ENCODE measurements around the gene CD63. TPM values are rescaled to one million over a fixed set of nuclear protein-coding genes. Genes with fewer than 3 reads are reported as not detected.

The CD63 gene
- total RNA-seq, 1 donor from 2014 or later, result 688 TPM

DNA sequence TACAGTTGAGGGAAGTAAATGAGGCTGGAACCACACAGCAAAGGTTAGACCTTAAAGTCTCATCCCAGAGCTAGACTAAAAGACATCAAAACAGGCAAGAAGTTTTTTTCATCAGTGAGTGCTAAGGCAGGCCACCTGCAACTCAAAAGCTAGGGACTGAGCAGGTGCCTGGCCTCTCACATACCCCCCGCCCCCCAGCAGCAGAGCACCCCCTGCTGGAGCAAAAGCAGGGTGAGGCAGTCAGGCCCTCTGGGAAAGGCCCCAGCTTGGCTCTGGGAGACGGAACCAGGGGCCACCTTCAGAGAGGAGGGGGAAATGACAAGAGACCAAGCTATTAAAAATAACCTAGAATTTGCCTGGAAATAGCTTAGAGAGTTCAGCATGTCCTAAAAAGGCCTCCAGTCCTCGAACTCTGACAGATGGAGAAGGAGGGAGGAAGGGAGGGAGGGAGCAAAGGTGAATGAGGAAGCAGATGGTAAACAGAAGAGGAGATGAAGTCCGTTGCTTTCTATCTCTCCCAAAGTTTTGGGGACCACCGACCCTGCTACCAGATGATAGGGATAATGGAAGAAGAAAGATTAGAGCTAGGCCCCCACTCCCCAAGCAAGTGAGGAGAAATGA, 22.9 kb downstream of the CD63 start:
- DNase-seq (ENCODE audit: low read depth), result no peak

DNA sequence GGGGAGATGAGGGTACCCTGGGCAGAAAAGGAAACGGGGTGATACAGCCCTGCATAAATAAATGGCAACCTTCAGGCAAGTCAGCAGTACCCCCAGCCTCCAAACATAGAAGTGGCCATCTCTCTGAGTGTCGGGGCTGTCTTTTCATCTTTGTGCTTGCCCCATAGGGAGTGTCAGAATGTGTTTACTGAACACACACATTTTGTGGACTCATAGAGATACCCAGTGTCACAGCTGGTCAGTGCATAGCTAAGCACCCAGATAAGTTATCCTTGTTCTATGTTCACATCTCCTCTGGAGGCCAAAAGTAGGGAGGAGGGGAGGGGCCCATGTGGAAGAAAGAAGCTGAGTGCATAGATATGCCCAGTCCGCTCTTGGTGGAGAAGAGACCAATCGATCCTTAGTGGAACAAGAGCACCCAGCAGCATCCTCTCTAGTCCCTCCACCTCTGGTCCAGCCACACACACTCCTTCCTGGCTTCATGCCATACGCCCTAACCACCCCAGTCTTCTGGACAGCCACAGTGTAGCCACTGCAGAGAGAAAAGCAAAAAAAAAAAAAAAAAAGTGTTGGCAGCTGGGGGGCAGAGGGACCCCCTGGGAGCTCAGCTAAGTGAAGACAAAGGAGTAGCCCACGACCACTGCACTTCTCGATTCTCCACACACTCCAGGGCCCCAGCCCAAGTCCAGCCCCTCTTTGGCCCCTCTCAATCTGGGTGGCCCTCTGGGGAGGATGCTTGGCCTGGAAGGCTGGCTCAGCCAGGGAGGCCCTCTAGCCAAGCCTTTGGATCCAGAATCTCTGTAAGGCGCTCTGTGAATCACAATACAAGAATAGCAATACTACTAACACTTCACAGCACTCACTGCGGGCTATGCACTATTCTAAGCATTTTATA, 23.7 kb downstream of the CD63 start:
- no peak for DNase-seq (ENCODE audit: low read depth)

DNA sequence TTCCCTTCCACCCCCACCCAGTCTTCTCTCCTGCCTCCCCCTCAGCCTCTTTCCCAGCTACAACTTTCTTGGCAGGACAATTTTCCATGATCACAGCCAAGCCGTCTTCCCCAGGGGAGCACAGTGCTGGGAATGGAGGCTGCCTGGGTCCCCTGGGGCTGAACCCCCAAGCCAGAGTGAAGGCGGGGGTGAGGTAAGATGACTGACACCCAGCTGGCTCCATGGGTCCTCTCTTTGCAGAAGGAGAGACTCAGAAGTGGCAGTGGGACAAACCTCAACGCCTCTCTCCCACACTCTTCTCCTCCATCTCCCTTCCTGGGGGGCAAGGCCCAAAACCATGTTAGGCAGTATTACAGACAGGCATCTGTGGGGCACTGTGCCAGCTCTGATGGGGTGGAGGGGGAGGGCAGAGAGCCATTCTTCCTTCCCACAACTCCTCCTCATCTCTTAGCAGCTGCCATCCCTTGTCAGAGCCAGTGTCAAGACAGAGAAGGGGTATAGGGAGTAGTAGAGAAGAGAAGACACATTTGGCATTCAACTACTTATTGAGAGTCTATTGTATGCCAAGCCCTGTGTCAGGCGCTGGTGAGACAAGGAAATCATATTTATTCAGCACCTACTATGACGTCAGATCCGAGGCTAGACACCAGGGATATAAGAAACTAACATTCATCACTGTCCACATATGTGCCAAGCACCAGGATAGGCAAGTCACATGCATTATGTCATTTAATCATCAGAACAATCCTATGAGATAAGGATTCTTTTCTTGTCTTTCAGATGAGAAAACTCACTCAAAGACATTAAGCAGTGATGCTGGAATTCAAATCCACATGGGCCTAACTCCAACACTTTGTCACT, 24.7 kb downstream of the CD63 start:
- DNase-seq (ENCODE audit: low read depth), result no peak

DNA sequence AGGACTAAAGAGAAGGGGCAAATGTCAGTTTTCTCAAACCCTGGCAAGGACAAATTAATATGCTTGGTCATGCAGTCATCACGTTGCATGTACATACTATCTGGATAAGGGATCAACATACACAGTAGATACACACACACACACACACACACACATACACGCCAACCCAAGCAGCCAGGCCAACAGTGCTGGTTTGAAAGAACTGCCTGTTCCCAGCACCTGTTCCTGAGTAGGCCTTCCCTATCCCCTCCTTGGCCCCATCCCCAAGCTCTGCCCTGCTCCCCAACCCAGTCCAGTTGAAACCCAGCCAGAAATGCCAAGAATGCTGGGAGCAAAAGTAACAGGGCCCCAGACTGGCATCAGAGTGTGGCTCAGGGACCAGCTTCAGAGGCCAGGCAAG, 25.5 kb downstream of the CD63 start:
- DNase-seq (ENCODE audit: low read depth), result no peak

DNA sequence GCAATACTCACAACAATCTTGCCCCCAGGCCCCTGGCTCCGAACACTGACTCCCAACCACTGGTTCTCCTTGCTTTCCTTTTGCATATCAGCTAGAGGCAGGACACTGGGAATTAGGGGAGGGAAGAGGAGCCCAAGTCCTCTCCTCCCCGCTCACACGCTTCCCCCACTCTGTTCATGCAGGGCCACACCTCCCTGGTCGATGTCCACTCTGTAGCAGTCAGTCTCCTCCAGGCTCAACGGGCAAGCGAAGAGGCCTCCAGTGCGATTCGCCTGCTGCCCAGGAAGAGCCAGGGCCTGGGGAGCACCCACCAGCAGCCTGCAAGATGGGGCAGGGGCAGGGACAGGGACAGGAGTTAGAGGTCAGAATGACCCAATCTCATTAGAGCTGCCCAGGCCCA, 25.9 kb downstream of the CD63 start:
- no peak for DNase-seq (ENCODE audit: low read depth)

DNA sequence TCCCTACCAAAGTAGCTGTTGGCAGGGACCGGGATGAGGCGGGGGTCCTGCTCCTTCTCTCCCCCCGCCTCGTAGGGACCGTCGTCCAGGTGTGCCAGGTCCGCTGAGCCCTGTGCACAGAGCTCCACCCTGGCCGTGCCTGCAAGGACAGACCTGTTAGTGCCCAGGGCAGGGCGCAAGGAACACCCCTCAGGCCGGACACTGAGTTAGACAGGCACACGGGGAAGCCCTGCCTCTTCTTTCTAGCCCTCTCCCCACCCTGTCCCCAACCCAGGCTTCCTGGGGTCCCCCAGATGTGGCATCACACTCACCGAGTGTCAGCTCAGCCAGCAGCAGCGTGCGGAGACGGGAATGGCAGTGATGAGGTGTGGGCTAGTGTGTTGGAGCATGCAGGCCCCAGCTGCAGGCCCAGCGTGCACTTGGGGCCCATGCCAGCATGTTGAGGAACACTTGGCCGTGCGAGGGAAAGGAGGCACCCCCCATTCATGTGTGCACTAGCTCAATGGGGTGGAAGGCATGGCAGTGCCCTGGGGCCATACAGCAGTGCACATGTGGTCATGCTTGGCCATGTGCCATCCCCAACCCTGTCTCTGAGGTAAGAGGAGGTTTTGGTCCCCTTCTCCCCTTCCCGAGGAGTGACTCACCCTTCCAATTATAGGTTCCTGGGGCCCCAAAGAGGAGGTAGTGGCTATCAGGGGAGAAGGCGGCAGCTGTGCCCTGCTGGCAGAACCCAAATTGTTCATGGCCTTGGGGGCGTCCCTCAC, 28.4 kb downstream of the CD63 start:
- DNase-seq (ENCODE audit: low read depth), result no peak

DNA sequence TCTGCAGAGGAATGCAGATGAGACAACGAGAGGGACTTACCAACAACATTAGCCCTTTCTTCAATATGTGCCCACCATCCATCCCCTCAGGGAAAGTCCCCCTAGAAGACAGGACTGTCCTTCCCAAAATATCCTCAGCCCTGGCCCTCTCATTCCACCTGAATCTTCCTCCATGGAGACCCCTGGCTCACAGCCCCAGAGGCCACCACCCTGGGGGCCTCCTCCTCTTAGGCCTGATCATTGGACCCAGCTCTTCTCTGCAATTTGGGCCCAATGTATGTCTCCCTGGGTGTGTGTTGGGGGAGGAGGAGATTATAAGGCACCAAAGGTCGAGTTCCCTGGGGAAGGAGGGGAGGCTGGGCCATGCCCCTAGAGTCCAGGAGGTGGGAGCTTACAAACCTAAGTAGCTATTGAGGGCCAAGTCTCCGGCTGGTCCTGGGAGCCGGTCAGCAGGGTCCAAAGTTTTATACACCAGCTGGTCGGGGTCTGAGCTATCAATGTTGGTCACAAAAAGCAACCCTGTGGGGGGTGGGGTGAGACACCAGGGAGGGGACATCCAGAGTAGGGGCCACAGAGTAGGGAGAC, 29.2 kb downstream of the CD63 start:
- DNase-seq (ENCODE audit: low read depth), result no peak

DNA sequence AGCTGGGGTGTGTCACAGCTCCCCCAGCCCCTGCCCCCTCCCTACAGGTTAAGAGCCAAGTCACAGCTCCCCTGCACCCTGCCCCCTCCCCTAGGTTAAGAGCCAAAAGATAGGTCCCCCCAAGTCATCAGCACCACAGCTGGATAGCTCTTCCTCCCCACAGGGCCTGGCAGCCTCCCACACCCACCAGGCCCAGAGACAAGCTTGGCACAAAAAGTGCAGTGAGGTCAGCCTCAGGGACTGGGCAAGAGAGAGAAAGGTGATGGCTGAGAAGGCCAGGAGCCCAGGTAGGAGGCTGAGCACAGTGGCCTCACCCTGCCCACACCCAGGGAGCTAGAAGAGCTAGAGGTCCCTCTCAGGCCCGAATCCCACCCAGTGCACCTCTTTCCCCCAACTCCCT, 29.8 kb downstream of the CD63 start:
- no peak for DNase-seq (ENCODE audit: low read depth)

DNA sequence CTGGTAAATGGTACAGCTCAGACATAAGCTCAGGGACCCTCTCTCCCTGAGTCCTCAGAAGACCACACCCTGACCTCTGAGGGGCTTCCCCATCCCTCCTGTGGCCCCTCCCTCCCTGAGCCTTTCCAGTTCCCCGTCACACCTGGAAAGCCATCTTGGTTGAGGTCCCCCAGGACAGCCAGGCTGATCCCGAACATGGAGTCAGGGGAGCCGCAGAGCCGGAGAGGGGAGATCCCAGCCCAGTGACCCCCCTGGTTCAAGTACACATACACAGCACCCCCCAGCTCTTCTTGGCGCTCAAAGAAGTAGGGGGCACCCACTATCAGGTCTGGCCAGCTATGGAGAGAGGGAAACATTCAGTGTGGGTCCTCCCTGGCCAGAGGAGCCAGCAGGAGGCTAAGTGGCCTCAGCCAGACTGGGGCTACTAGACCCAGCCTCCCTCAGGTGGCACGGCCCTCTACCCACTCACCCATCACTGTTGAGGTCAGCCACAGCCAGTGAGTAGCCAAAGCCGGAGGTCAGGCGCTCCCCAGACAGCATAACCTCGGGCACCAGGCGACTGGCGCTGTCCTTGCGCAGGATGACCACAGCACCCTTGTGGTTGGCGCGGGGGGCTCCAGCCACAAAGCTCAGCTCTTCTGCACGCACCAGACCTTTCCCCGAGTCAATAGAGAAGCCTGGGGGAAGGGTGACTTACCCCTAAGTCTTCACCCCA, 30.4 kb downstream of the CD63 start:
- DNase-seq (ENCODE audit: low read depth), result no peak

DNA sequence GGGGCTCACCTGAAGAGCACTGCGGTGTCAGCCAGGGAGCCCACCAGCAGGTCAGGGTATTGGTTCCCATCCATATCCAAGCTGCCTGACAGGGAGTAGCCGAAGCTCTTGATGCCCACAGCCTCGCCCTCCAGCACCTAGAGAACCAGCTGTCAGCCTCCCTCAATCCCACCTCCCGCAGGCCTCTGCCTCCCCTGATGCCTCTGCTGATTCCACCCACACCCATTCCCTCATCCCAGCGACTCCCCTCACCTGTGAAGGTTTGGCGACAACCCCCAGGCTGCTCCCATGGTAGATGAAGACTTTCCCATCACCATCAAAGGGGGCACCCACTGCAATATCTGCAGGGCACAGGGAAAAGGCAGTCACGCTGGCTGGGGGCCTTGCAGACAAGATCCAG, 31.1 kb downstream of the CD63 start:
- no peak for DNase-seq (ENCODE audit: low read depth)

DNA sequence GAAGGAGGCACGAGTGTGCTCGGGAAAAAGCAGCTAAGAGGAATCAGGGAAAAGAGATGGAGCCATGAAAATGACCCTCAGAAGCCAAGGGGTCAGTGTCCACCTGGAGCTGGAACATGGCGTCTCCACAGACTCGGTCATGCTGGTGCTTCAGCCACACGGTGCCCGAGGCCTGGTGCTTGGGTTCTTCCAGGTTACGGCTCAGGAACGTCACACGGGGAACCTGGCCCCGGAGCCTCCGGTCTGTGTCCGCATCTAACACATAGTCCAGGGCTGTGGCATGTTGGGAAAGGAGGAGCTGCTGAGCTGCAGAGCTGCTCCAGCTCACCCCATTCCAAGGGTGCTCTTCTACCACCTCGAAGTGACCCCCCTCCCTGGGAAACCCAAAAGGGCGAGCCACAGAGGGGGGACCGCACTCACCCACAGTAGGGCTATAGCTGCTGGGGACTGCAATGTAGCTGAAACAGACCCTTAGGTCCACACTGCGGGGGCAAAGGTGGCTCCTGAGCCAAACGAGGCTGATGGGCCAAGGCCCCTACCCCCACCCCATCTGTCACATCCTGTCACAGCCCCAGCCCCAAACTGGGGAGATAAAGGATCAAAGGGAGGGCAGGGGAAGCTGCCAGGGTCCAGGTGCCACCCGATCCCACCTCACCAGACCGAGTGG, 31.9 kb downstream of the CD63 start:
- DNase-seq (ENCODE audit: low read depth), result no peak

DNA sequence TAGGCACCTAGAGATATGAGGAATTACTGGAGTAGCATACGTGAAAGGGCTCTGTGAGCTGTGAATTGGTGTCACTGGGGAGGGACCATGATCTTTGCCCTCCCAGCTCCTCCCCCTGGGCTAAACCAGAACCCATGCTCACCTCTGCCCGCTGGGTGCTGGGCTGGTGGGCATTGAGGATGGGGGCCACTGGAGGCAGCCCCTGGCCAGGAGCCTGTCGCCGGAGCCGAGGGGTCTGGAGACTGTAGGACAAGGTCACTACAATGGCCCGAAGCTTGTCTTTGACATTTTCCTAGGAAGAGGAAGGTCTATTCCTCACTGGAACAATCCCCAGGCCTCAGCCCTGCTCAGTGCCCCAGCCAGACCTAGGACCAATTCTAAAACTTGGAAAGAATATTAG, 32.7 kb downstream of the CD63 start:
- no peak for DNase-seq (ENCODE audit: low read depth)

DNA sequence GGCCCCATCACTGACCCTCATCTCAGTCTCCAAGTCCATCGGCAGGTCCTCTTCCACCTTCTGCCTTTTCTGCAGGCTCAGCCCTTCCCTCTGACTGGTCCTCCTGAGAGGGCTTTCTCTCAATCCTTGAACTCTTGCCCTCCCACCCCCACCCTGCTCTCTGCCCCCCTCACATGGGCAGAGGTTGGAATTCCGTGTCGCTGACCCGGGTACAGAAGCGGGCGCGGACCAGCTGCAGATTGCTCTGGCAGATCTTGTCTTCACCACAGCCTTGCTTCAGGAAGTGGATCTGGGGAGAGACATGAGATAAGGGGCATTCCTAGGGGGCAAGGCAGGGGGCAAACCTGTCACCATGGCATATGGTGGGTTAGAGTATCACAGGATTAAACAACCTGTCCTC, 33.5 kb downstream of the CD63 start:
- DNase-seq (ENCODE audit: low read depth), result no peak

DNA sequence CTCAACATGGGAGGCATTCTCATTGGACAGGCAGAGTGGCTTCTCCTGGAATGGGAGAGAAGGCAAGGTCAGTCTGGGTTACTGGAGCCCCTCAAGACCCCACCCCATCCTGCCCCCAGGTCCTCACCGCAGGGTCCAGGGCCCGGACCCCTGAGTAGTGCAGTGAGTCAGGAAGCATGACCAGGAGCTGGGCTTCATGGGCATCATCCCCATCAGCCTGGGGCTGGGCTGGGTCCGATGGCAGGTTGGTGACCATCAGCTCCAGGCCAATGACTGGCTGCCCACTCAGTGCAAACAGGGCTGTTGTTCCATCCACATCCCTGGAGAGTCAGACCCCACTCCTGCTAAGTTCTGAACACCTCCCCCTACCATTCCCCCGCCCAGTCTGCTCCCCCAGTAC, 34.2 kb downstream of the CD63 start:
- DNase-seq (ENCODE audit: low read depth), result no peak

DNA sequence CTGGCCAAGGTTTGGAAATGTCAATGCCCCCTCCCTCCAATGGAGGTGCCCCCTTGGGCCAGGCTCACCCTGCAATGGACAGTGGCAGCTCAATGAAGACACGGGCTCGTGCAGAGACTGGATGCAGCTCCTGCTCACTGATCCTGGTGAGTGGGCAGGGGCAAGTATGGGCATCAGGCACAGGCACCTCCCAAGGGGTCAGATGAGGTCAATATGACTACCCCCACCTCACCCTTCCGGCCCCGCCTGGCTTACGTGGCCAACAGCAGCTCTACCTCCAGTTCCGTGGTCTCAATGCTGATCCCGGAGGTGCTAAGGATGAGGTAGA, 34.7 kb downstream of the CD63 start:
- DNase-seq (ENCODE audit: low read depth), result no peak

DNA sequence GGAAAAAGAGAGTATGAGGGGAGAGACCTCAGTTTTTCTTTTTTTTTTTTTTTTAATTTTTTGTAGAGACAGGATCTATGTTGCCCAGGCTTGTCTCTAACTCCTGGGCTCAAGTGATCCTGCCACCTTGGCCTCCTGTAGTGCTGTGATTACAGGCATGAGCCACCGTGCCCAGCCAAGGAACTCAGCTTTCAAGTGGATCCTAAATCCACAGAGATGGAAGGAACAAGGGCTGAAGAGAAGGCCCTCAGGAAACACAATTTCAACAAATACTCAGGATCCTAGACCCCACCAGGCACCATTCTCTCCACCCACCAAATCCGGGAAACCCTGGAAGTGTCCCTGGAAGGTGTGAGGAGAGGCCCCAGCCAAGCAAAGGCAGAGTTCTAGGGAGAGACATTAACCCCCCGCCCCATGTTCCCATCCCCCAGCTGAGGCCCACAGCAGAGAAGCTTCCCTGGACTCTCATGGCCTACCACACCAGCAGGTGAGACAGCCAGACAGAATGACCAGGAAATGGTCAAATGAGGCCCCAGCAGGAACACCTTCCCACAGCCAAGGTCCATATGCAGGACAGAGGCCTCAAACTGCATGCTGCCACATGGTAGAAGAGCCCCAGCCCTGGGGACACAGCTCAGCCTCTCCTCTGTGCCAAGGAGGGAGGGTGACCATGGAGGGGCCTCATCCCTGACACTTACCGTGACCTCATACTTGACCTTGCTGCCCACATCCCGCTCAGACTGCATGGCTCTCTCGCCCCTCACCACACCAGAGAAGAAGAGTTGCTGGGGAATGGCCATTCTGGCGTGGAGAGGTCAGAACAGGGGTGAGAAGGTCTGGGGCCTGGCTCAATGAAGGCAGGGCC, 35.3 kb downstream of the CD63 start:
- DNase-seq (ENCODE audit: low read depth), result no peak

DNA sequence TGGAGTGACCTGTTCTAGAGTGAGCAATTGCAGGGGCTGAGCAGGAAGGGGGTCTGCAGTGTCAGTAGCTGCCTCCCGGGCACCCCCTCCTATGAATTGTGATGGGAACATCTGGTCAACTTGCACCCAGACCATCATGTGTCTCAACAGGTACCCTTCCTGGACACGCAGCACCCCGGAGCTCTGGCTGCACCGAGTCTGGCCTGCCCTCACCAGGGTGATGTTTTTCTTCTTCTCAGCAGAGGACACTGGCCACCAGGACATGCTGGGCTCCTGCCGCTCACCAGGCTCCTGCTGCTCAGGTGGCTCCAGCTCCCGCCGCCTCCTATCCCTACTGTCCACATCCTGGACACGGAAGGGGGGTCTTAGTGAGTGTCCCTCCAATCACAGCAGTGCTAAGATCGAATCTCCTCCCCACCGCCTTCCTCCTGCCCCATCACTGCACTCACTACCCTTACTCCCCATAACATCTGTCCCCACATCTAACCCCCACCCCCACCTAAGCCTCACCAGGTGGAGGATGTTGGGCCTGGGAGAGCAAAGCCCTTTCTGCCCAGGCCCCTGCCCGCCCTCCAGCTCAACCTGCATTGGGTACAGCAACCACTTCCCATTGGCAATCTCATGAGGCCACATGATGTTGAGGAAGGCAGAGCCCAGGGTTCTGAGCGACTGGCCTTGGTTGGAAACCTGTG, 36.0 kb downstream of the CD63 start:
- no peak for DNase-seq (ENCODE audit: low read depth)

DNA sequence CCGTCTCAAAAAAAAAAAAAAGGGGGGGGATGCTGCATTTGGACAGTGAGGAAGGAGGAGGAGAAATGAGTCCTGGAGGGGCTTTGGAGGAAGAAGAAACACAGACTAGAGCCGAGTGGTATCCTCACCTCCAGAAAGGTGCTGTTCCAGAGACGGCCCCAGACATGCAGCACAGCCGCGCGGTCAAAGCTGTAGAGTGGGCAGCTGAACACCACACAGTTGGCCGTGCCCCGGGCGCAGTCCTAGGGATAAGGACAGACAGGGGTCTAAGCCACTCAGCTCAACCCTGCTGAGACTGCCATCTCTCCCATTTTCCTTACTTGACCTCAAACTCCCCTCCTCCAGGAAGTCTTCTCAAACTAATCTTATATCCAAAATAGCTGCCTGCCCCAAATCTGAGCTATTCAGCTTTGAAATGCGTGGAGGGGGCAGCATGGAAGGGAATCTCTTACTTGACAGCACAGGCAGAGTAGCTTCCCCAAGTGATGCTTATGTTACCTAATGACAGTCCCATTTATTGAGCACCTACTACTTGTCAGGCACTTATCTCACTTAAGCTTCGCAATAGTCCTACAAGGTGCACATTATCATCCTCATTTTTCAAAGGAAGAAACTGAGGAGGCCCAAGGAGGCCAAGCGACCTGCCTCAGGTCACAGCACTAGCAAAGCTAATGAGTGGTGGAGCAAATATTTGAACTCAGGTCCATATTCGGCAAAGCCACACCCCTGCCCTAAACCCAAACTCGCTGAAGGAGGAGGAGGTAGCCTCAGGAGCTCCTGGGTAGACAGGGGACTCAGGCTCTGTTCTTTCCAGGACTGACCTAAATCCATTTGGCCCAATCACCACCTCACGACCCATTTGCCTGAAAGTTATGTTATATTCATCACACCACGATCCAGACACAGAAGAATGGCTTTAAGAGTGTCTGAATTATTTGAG, 39.8 kb downstream of the CD63 start:
- no peak for DNase-seq (ENCODE audit: low read depth)

Data from renal cortical epithelial cell (primary cell).